ENCODE measurements around the gene PHACTR1. TPM values are rescaled to one million over a fixed set of nuclear protein-coding genes. Genes with fewer than 3 reads are reported as not detected.
"Not testable (repeated sequence)": the region's sequence is repeated elsewhere in the genome, so short reads cannot be mapped to it uniquely, and the experiment has no call there.

Gene PHACTR1
- total RNA-seq, 2 donors from 2014 or later: 6.0 to 12.9 TPM

DNA sequence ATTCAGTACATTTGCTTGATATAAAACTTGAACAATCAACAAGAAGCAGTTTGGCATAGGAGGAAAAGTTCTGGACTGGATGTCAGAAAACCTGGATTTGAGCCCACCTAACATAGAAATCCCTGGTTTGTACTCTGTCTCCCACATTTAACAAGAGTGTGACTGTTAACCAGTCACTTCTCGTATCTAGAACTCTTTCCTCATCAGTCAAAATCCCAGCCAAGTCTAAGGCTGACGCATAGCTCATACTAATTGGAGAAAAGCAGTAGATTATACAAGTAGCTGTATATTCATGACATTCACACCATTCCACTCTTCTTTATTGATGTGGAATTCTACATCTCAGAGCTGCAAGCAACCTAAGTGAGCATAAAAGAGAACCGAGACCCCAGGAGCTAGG is 222.7 kb downstream of the PHACTR1 start:
- intact Hi-C loops (cut with DNase I): no loop called here
- H3K9me3 ChIP-seq: no peaks in the 10 kb centered on the region
- no peak for TF ChIP-seq POLR2A (IDR thresholded peaks at IDR 0.05)
- TF ChIP-seq, protein P1, sequence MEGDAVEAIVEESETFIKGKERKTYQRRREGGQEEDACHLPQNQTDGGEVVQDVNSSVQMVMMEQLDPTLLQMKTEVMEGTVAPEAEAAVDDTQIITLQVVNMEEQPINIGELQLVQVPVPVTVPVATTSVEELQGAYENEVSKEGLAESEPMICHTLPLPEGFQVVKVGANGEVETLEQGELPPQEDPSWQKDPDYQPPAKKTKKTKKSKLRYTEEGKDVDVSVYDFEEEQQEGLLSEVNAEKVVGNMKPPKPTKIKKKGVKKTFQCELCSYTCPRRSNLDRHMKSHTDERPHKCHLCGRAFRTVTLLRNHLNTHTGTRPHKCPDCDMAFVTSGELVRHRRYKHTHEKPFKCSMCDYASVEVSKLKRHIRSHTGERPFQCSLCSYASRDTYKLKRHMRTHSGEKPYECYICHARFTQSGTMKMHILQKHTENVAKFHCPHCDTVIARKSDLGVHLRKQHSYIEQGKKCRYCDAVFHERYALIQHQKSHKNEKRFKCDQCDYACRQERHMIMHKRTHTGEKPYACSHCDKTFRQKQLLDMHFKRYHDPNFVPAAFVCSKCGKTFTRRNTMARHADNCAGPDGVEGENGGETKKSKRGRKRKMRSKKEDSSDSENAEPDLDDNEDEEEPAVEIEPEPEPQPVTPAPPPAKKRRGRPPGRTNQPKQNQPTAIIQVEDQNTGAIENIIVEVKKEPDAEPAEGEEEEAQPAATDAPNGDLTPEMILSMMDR (IDR thresholded peaks at IDR 0.05): no peak
- WGBS, 2 donors: 54 to 61% methylated on average over 3 of the region's 3 CpGs
- H3K4me3 ChIP-seq: no peak overlapping the region
- DNase-seq: no peak
- no peaks in the 10 kb centered on the region for H3K4me1 ChIP-seq
- H3K27me3 ChIP-seq: no peaks in the 10 kb centered on the region
- no peaks in the 10 kb centered on the region for H3K36me3 ChIP-seq (replicated peaks in 1 of 2; ENCODE audit: insufficient read depth in 1 of 2, low read depth in 2 of 2)
- no peak for ATAC-seq
- H3K27ac ChIP-seq: no peak overlapping the region

GRCh38 chr6:12941422-12941821 is 224.9 kb downstream of the PHACTR1 start:
- WGBS, 2 donors: 52 to 71% methylated on average over 8 of the region's 8 CpGs
- H3K27me3 ChIP-seq: no peaks in the 10 kb centered on the region
- H3K9me3 ChIP-seq: no peaks in the 10 kb centered on the region
- no peak for DNase-seq
- H3K27ac ChIP-seq: no peak overlapping the region
- H3K4me1 ChIP-seq: no peaks in the 10 kb centered on the region
- TF ChIP-seq POLR2A (IDR thresholded peaks at IDR 0.05): no peak
- TF ChIP-seq, protein P1 (IDR thresholded peaks at IDR 0.05): no peak
- no peak overlapping the region for H3K4me3 ChIP-seq
- intact Hi-C loops (cut with DNase I): no loop called here
- no peaks in the 10 kb centered on the region for H3K36me3 ChIP-seq (replicated peaks in 1 of 2; ENCODE audit: insufficient read depth in 1 of 2, low read depth in 2 of 2)
- ATAC-seq: no peak

DNA sequence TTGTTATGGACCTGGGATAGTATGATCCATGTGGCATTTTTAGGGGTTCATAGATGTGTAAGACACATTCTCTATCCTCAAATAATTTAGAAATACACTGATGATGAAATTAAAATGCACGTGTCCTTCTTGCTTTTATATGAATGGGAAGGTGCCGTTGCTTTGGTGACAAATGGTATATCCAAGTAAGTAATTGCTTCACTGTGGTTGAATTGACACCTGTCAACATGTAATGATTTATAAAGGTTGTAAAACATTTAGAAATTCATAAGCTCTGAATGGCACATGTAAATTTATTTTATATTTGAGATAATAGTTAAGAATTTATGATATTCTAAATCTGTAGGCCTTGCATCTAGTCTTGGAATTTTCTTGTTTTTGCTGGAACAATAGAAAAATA is 227.0 kb downstream of the PHACTR1 start:
- TF ChIP-seq POLR2A (IDR thresholded peaks at IDR 0.05): no peak
- TF ChIP-seq, protein P1 (IDR thresholded peaks at IDR 0.05): no peak
- DNase-seq (no peak), ATAC-seq (no peak)
- no peaks in the 10 kb centered on the region for H3K27me3 ChIP-seq
- intact Hi-C loops (cut with DNase I): no loop called here
- H3K4me1 ChIP-seq: no peaks in the 10 kb centered on the region
- no peak overlapping the region for H3K27ac ChIP-seq
- 71 to 85% methylated on average over 2 of the region's 2 CpGs for WGBS, 2 donors
- no peaks in the 10 kb centered on the region for H3K9me3 ChIP-seq
- H3K36me3 ChIP-seq (replicated peaks in 1 of 2; ENCODE audit: insufficient read depth in 1 of 2, low read depth in 2 of 2): no peaks in the 10 kb centered on the region
- no peak overlapping the region for H3K4me3 ChIP-seq

GRCh38 chr6:12944001-12944400 is 227.4 kb downstream of the PHACTR1 start:
- 72 to 85% methylated on average over 2 of the region's 2 CpGs for WGBS, 2 donors
- H3K4me1 ChIP-seq: no peaks in the 10 kb centered on the region
- TF ChIP-seq, protein P1 (IDR thresholded peaks at IDR 0.05): no peak
- no peak for TF ChIP-seq POLR2A (IDR thresholded peaks at IDR 0.05)
- H3K4me3 ChIP-seq: no peak overlapping the region
- H3K9me3 ChIP-seq: no peaks in the 10 kb centered on the region
- no peak overlapping the region for H3K27ac ChIP-seq
- no peaks in the 10 kb centered on the region for H3K36me3 ChIP-seq (replicated peaks in 1 of 2; ENCODE audit: insufficient read depth in 1 of 2, low read depth in 2 of 2)
- DNase-seq: no peak
- intact Hi-C loops (cut with DNase I): no loop called here
- ATAC-seq: no peak
- no peaks in the 10 kb centered on the region for H3K27me3 ChIP-seq

DNA sequence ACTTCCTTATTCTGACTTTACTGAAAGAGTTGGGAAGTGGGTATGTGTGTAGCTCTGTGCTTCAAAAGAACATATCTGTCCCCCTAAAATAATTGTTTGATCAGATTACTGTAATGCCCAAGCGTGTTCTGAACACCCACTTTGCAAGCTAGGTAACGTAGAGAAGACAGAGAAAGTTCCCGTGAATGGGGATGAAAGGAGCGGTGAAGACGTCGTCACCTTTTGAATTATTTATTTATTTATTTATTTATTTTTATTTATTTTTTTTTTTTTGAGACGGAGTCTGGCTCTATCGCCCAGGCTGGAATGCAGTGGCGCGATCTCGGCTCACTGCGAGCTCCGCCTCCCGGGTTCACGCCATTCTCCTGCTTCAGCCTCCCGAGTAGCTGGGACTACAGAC is 228.0 kb downstream of the PHACTR1 start:
- ATAC-seq; H3K27ac ChIP-seq; H3K4me3 ChIP-seq; H3K4me1 ChIP-seq; DNase-seq; intact Hi-C loops (cut with DNase I); H3K9me3 ChIP-seq; H3K36me3 ChIP-seq (replicated peaks in 1 of 2; ENCODE audit: insufficient read depth in 1 of 2, low read depth in 2 of 2); H3K27me3 ChIP-seq: not testable (repeated sequence)
- 91 to 92% methylated on average over 16 of the region's 16 CpGs for WGBS, 2 donors
